IgD-negative memory B cell (primary cell): ENCODE data around the gene PHACTR3. TPM values are rescaled to one million over a fixed set of nuclear protein-coding genes. Genes with fewer than 3 reads are reported as not detected.

ENCODE experiments used
- H3K27ac Mint-ChIP-seq, 3 donors: one replicate each; pipeline ENCODE4 v1.8.0; 2020 to 2022; ENCODE audit warnings: mild to moderate bottlenecking in 3 of 3, mixed read lengths in 3 of 3, moderate library complexity in 1 of 3
- H3K27me3 Mint-ChIP-seq: one replicate; pipeline ENCODE4 v1.8.0; 2021; ENCODE audit warnings: mixed read lengths
- H3K36me3 Mint-ChIP-seq: one replicate; pipeline ENCODE4 v1.8.0; 2020; ENCODE audit warnings: mild to moderate bottlenecking, mixed read lengths
- H3K4me1 Mint-ChIP-seq, 3 donors: one replicate each; pipeline ENCODE4 v1.8.0; 2020 to 2022; ENCODE audit warnings: mixed read lengths in 3 of 3, mild to moderate bottlenecking in 1 of 3
- H3K4me3 Mint-ChIP-seq, 4 donors: one replicate each; pipeline ENCODE4 v1.8.0; 2020 to 2022; ENCODE audit warnings: mild to moderate bottlenecking in 4 of 4, mixed read lengths in 4 of 4, moderate library complexity in 3 of 4
- H3K9me3 Mint-ChIP-seq, 3 donors: one replicate each; pipeline ENCODE4 v1.8.0; 2020 to 2021; ENCODE audit warnings: mixed read lengths in 3 of 3, mild to moderate bottlenecking in 1 of 3
- polyA plus RNA-seq: library from polyadenylated mRNA; unstranded; fragments of 300-500 nt; fragmentation: Illumina TruSeq; gene quantifications from one replicate; pipeline ENCODE4 v1.2.3, GENCODE V29; 2021

Gene PHACTR3
- polyA plus RNA-seq, 1 donor from 2014 or later: not detected

- Mint-ChIP-seq H3K27ac (peak overlapping the region in 1 of 3 donors; percentile 19), H3K9me3 (peaks cover 0 to 2% (median 0%) of the 10 kb centered on the region in 3 donors), H3K36me3 (no peaks in the 10 kb centered on the region), H3K27me3 (peaks cover 6% of the 10 kb centered on the region), H3K4me1 (peaks cover 0 to 3% (median 0%) of the 10 kb centered on the region in 3 donors), H3K4me3 (no peak overlapping the region)
These were observed 140.9 kb downstream of the PHACTR3 start for GRCh38 chr20:59745201-59745600.

GRCh38 chr20:59745716-59746115, 141.4 kb downstream of the PHACTR3 start:
- Mint-ChIP-seq H3K4me3 (no peak overlapping the region), H3K4me1 (peaks cover 0 to 3% (median 0%) of the 10 kb centered on the region in 3 donors), H3K36me3 (no peaks in the 10 kb centered on the region), H3K27me3 (peaks cover 10% of the 10 kb centered on the region), H3K9me3 (peaks cover 0 to 2% (median 0%) of the 10 kb centered on the region in 3 donors), H3K27ac (peak overlapping the region in 1 of 3 donors; percentile 19)

- H3K27me3 Mint-ChIP-seq: peaks cover 11% of the 10 kb centered on the region
- H3K27ac Mint-ChIP-seq: no peak overlapping the region
- no peaks in the 10 kb centered on the region for H3K36me3 Mint-ChIP-seq
- H3K4me1 Mint-ChIP-seq: peaks cover 0 to 3% (median 0%) of the 10 kb centered on the region in 3 donors
- H3K9me3 Mint-ChIP-seq: peaks cover 0 to 2% (median 0%) of the 10 kb centered on the region in 3 donors
- no peak overlapping the region for H3K4me3 Mint-ChIP-seq
These were observed 141.8 kb downstream of the PHACTR3 start for GRCh38 chr20:59746155-59746554.

- H3K27ac Mint-ChIP-seq: no peak overlapping the region
- H3K9me3 Mint-ChIP-seq: peaks cover 0 to 2% (median 0%) of the 10 kb centered on the region in 3 donors
- H3K4me3 Mint-ChIP-seq: no peak overlapping the region
- H3K4me1 Mint-ChIP-seq: peaks cover 5 to 13% (median 6%) of the 10 kb centered on the region in 3 donors
- H3K27me3 Mint-ChIP-seq: peaks cover 16% of the 10 kb centered on the region
- H3K36me3 Mint-ChIP-seq: no peaks in the 10 kb centered on the region
These were observed 143.6 kb downstream of the PHACTR3 start for GRCh38 chr20:59747671-59748515.

- H3K27me3 Mint-ChIP-seq: peaks cover 23% of the 10 kb centered on the region
- peaks cover 5 to 19% (median 6%) of the 10 kb centered on the region in 3 donors for H3K4me1 Mint-ChIP-seq
- no peaks in the 10 kb centered on the region for H3K36me3 Mint-ChIP-seq
- H3K27ac Mint-ChIP-seq: no peak overlapping the region
- H3K9me3 Mint-ChIP-seq: peaks cover 0 to 2% (median 0%) of the 10 kb centered on the region in 3 donors
- no peak overlapping the region for H3K4me3 Mint-ChIP-seq
These were observed 144.4 kb downstream of the PHACTR3 start for GRCh38 chr20:59748619-59749191.

GRCh38 chr20:59749301-59749700, 145.0 kb downstream of the PHACTR3 start:
- H3K27ac Mint-ChIP-seq: no peak overlapping the region
- peaks cover 5 to 19% (median 6%) of the 10 kb centered on the region in 3 donors for H3K4me1 Mint-ChIP-seq
- peaks cover 0 to 2% (median 0%) of the 10 kb centered on the region in 3 donors for H3K9me3 Mint-ChIP-seq
- H3K4me3 Mint-ChIP-seq: no peak overlapping the region
- no peaks in the 10 kb centered on the region for H3K36me3 Mint-ChIP-seq
- H3K27me3 Mint-ChIP-seq: peaks cover 24% of the 10 kb centered on the region

GRCh38 chr20:59750209-59750840, 146.0 kb downstream of the PHACTR3 start:
- Mint-ChIP-seq H3K9me3 (peaks cover 0 to 2% (median 0%) of the 10 kb centered on the region in 3 donors), H3K36me3 (no peaks in the 10 kb centered on the region), H3K27ac (no peak overlapping the region), H3K4me3 (no peak overlapping the region), H3K27me3 (peaks cover 24% of the 10 kb centered on the region), H3K4me1 (peaks cover 5 to 19% (median 6%) of the 10 kb centered on the region in 3 donors)

GRCh38 chr20:59751075-59751711, 146.9 kb downstream of the PHACTR3 start:
- Mint-ChIP-seq H3K9me3 (peaks cover 0 to 2% (median 0%) of the 10 kb centered on the region in 3 donors), H3K27me3 (peaks cover 29% of the 10 kb centered on the region), H3K27ac (no peak overlapping the region), H3K36me3 (no peaks in the 10 kb centered on the region), H3K4me1 (peaks cover 5 to 19% (median 6%) of the 10 kb centered on the region in 3 donors), H3K4me3 (no peak overlapping the region)

- Mint-ChIP-seq H3K4me1 (peaks cover 5 to 19% (median 6%) of the 10 kb centered on the region in 3 donors), H3K27ac (no peak overlapping the region), H3K4me3 (peak overlapping the region in 1 of 4 donors; percentile 83), H3K36me3 (no peaks in the 10 kb centered on the region), H3K9me3 (peaks cover 0 to 2% (median 0%) of the 10 kb centered on the region in 3 donors), H3K27me3 (peaks cover 29% of the 10 kb centered on the region)
These were observed 147.8 kb downstream of the PHACTR3 start for GRCh38 chr20:59752101-59752586.

- Mint-ChIP-seq H3K4me3 (peak overlapping the region in 1 of 4 donors; percentile 83), H3K27me3 (peaks cover 30% of the 10 kb centered on the region), H3K9me3 (peaks cover 0 to 2% (median 0%) of the 10 kb centered on the region in 3 donors), H3K27ac (no peak overlapping the region), H3K4me1 (peaks cover 5 to 19% (median 6%) of the 10 kb centered on the region in 3 donors), H3K36me3 (no peaks in the 10 kb centered on the region)
These were observed 148.5 kb downstream of the PHACTR3 start for GRCh38 chr20:59752704-59753460.

- H3K27me3 Mint-ChIP-seq: peaks cover 30% of the 10 kb centered on the region
- H3K9me3 Mint-ChIP-seq: peaks cover 0 to 2% (median 0%) of the 10 kb centered on the region in 3 donors
- H3K36me3 Mint-ChIP-seq: no peaks in the 10 kb centered on the region
- H3K27ac Mint-ChIP-seq: no peak overlapping the region
- H3K4me1 Mint-ChIP-seq: peaks cover 5 to 19% (median 6%) of the 10 kb centered on the region in 3 donors
- H3K4me3 Mint-ChIP-seq: no peak overlapping the region
These were observed 149.5 kb downstream of the PHACTR3 start for GRCh38 chr20:59753836-59754235.

GRCh38 chr20:59754551-59754950, 150.2 kb downstream of the PHACTR3 start:
- no peaks in the 10 kb centered on the region for H3K36me3 Mint-ChIP-seq
- H3K4me3 Mint-ChIP-seq: peak overlapping the region in 1 of 4 donors; percentile 51
- no peaks in the 10 kb centered on the region for H3K9me3 Mint-ChIP-seq
- no peak overlapping the region for H3K27ac Mint-ChIP-seq
- H3K27me3 Mint-ChIP-seq: peaks cover 27% of the 10 kb centered on the region
- peaks cover 5 to 19% (median 6%) of the 10 kb centered on the region in 3 donors for H3K4me1 Mint-ChIP-seq

GRCh38 chr20:59756241-59756640, 151.9 kb downstream of the PHACTR3 start:
- Mint-ChIP-seq H3K27me3 (peaks cover 23% of the 10 kb centered on the region), H3K27ac (no peak overlapping the region), H3K4me1 (peaks cover 5 to 19% (median 6%) of the 10 kb centered on the region in 3 donors), H3K36me3 (no peaks in the 10 kb centered on the region), H3K9me3 (no peaks in the 10 kb centered on the region), H3K4me3 (no peak overlapping the region)

- no peak overlapping the region for H3K4me3 Mint-ChIP-seq
- H3K9me3 Mint-ChIP-seq: peaks cover 2 to 16% (median 7%) of the 10 kb centered on the region in 3 donors
- no peak overlapping the region for H3K27ac Mint-ChIP-seq
- H3K27me3 Mint-ChIP-seq: peaks cover 3% of the 10 kb centered on the region
- H3K4me1 Mint-ChIP-seq: no peaks in the 10 kb centered on the region
- no peaks in the 10 kb centered on the region for H3K36me3 Mint-ChIP-seq
These were observed 159.7 kb downstream of the PHACTR3 start for GRCh38 chr20:59764037-59764436.
